Measurements from ENCODE around the gene MICALL1.

MICALL1 gene

GRCh38 chr22:37929390-37929789 lies 23.3 kb downstream of the MICALL1 start (continued):
- TF ChIP-seq PATZ1 (CRISPR knock-in tag; IDR thresholded peaks at IDR 0.05; ENCODE audit: borderline replicate concordance): no peak
- no peak for TF ChIP-seq ISL1 (CRISPR knock-in tag; IDR thresholded peaks at IDR 0.05)
- TF ChIP-seq ZFP3 (CRISPR knock-in tag; IDR thresholded peaks at IDR 0.05): no peak
- TF ChIP-seq ZNF8 (CRISPR knock-in tag; IDR thresholded peaks at IDR 0.05): no peak
- no peak for TF ChIP-seq CSRNP3 (CRISPR knock-in tag; IDR thresholded peaks at IDR 0.05)

- ATAC-seq: peak; percentile 19; the same call in 2 of the 3 replicates
- TF ChIP-seq CSDC2 (CRISPR knock-in tag; IDR thresholded peaks at IDR 0.05): no peak
Measured at GRCh38 chr22:37930270-37930951, 24.3 kb downstream of the MICALL1 start.

- ATAC-seq: no peak
- no peak for TF ChIP-seq ARNTL (CRISPR knock-in tag; IDR thresholded peaks at IDR 0.05; ENCODE audit: borderline replicate concordance, low read depth)
- no peak for TF ChIP-seq CSDC2 (CRISPR knock-in tag; IDR thresholded peaks at IDR 0.05)
- TF ChIP-seq ZNF70 (CRISPR knock-in tag; IDR thresholded peaks at IDR 0.05): no peak
- no peak for TF ChIP-seq ZFP3 (CRISPR knock-in tag; IDR thresholded peaks at IDR 0.05)
- no peak for TF ChIP-seq GLIS3 (CRISPR knock-in tag; IDR thresholded peaks at IDR 0.05)
- TF ChIP-seq ESRRG (CRISPR knock-in tag; IDR thresholded peaks at IDR 0.05): no peak
- no peak for TF ChIP-seq TOX (CRISPR knock-in tag; IDR thresholded peaks at IDR 0.05; ENCODE audit: borderline replicate concordance)
- no peak for TF ChIP-seq BACH2 (CRISPR knock-in tag; IDR thresholded peaks at IDR 0.05; ENCODE audit: borderline replicate concordance)
- no peak for TF ChIP-seq TCF4 (CRISPR knock-in tag; IDR thresholded peaks at IDR 0.05; ENCODE audit: borderline replicate concordance)
- no peak for TF ChIP-seq RARB (CRISPR knock-in tag; IDR thresholded peaks at IDR 0.05)
- TF ChIP-seq POU6F1 (CRISPR knock-in tag; IDR thresholded peaks at IDR 0.05; ENCODE audit: borderline replicate concordance, low read depth): no peak
- no peak for TF ChIP-seq ZC3H10 (CRISPR knock-in tag; IDR thresholded peaks at IDR 0.05)
Measured at GRCh38 chr22:37930952-37931440, 24.9 kb downstream of the MICALL1 start.

- no peak for ATAC-seq
Measured at GRCh38 chr22:37931893-37932389, 25.8 kb downstream of the MICALL1 start.

GRCh38 chr22:37932401-37932800 lies 26.3 kb downstream of the MICALL1 start:
- no peak for ATAC-seq
- no peak for TF ChIP-seq SNAI2 (CRISPR knock-in tag; IDR thresholded peaks at IDR 0.05)
- TF ChIP-seq BACH2 (CRISPR knock-in tag; IDR thresholded peaks at IDR 0.05; ENCODE audit: borderline replicate concordance): no peak

More at GRCh38 chr22:37931893-37932389, 25.8 kb downstream of the MICALL1 start:
- TF ChIP-seq ZFP30 (CRISPR knock-in tag; IDR thresholded peaks at IDR 0.05): no peak
- no peak for TF ChIP-seq GLIS3 (CRISPR knock-in tag; IDR thresholded peaks at IDR 0.05)
- TF ChIP-seq ZFP3 (CRISPR knock-in tag; IDR thresholded peaks at IDR 0.05): no peak
- no peak for TF ChIP-seq ZNF8 (CRISPR knock-in tag; IDR thresholded peaks at IDR 0.05)
- no peak for TF ChIP-seq ESRRG (CRISPR knock-in tag; IDR thresholded peaks at IDR 0.05)
- no peak for TF ChIP-seq PPARA (CRISPR knock-in tag; IDR thresholded peaks at IDR 0.05; ENCODE audit: borderline replicate concordance)
- TF ChIP-seq ARNTL (CRISPR knock-in tag; IDR thresholded peaks at IDR 0.05; ENCODE audit: borderline replicate concordance, low read depth): no peak

Data from SK-N-SH treated with all-trans-retinoic acid at 6 μM for 48 hours (cell line).